Caco-2 (cell line): ENCODE results near the gene ZNF503. TPM values are rescaled to one million over a fixed set of nuclear protein-coding genes. Genes with fewer than 3 reads are reported as not detected.

Source experiments
- BruUV-seq: library from RNA; stranded (reverse); fragments of 400-500 nt; replicated peaks from 2 replicates; lab custom pipeline; 2021; lab: Mats Ljungman, UMichigan
- CTCF ChIA-PET: fragments of 300-600 bp; sonication (Branson Sonifier 250); formaldehyde crosslinking; loops from one replicate; lab custom pipeline; 2022; ENCODE audit warnings: antibody characterized with exemption; lab: Charles Lee
- POLR2A ChIA-PET: fragments of 300-600 bp; sonication (Branson Sonifier 250); formaldehyde crosslinking; loops from one replicate; lab custom pipeline; 2022; ENCODE audit warnings: antibody characterized with exemption; lab: Charles Lee
- DNase-seq, 2 experiments: peaks; one replicate each; pipeline versions ENCODE4 v3.0.0 to v3.0.0-alpha.2; 2020 to 2022
- H3K27me3 ChIP-seq: replicated peaks from 2 replicates; pipeline ENCODE4 v1.6.0; 2011; ENCODE audit warnings: low read length; ENCODE audit not compliant: control insufficient read depth, insufficient read depth
- H3K36me3 ChIP-seq: 2 replicates; pipeline ENCODE4 v1.5.1; 2011; ENCODE audit warnings: low read length; ENCODE audit not compliant: control insufficient read depth, insufficient read depth
- H3K4me1 ChIP-seq: fragments of 250-450 bp; sonication (Bioruptor Pico); 2 replicates; pipeline ENCODE4 v1.5.1; 2020; ENCODE audit warnings: mild to moderate bottlenecking
- H3K4me3 ChIP-seq: 2 replicates; pipeline ENCODE4 v1.5.1; 2011; ENCODE audit warnings: low read depth, mild to moderate bottlenecking, control low read depth, low read length
- H3K9me3 ChIP-seq: fragments of 250-450 bp; sonication (Bioruptor Pico); 2 replicates; pipeline ENCODE4 v1.5.1; 2020; ENCODE audit warnings: mild to moderate bottlenecking, moderate library complexity
- H3K27ac Mint-ChIP-seq: one replicate; pipeline ENCODE4 v1.8.0; 2022; ENCODE audit warnings: mixed read lengths; ENCODE audit not compliant: unreplicated experiment
- H3K27me3 Mint-ChIP-seq: one replicate; pipeline ENCODE4 v1.8.0; 2022; ENCODE audit warnings: mixed read lengths; ENCODE audit not compliant: insufficient read depth, unreplicated experiment
- H3K36me3 Mint-ChIP-seq: one replicate; pipeline ENCODE4 v1.8.0; 2022; ENCODE audit warnings: mild to moderate bottlenecking, mixed read lengths; ENCODE audit not compliant: insufficient read depth, unreplicated experiment
- H3K4me1 Mint-ChIP-seq: one replicate; pipeline ENCODE4 v1.8.0; 2022; ENCODE audit warnings: low read depth, mixed read lengths; ENCODE audit not compliant: unreplicated experiment
- H3K4me3 Mint-ChIP-seq: one replicate; pipeline ENCODE4 v1.8.0; 2022; ENCODE audit warnings: mild to moderate bottlenecking, moderate library complexity, mixed read lengths; ENCODE audit not compliant: unreplicated experiment
- H3K9me3 Mint-ChIP-seq: one replicate; pipeline ENCODE4 v1.8.0; 2022; ENCODE audit warnings: mixed read lengths; ENCODE audit not compliant: unreplicated experiment
- CTCF ChIP-seq, 2 experiments: fragments of 200-600 bp in 1 of 2; IDR thresholded peaks; 1 replicate in 1 of 2; 2 replicates in 1 of 2; pipeline versions ENCODE4 v1.5.1 to v1.8.0; 2011 to 2022; ENCODE audit warnings: antibody characterized with exemption in 1 of 2, control low read depth in 1 of 2, inconsistent platforms in 1 of 2, low read depth in 1 of 2, low read length in 1 of 2, mild to moderate bottlenecking in 1 of 2, moderate library complexity in 1 of 2; ENCODE audit not compliant: insufficient read depth in 1 of 2, severe bottlenecking in 1 of 2, unreplicated experiment in 1 of 2
- intact Hi-C: fragments of 100-400 bp; cut with micrococcal nuclease; formaldehyde crosslinking; loops from one replicate; pipeline ENCODE4 v1.10.0; 2022; ENCODE audit not compliant: unreplicated experiment
- total RNA-seq: library from RNA; stranded (reverse); gene quantifications from 2 replicates; pipeline ENCODE4 v1.2.3, GENCODE V29; 2022

Gene ZNF503
- total RNA-seq, 1 experiment from 2014 or later: 35.5 TPM

- intact Hi-C loops: no loop called here
- Mint-ChIP-seq H3K4me1 (peaks cover 7% of the 10 kb centered on the region), H3K36me3 (peaks cover 46% of the 10 kb centered on the region), H3K27ac (no peak overlapping the region), H3K9me3 (no peaks in the 10 kb centered on the region), H3K27me3 (no peaks in the 10 kb centered on the region), H3K4me3 (no peak overlapping the region)
- ChIA-PET POLR2A (no interaction called here), CTCF (no interaction called here)
- TF ChIP-seq CTCF (IDR thresholded peaks at IDR 0.05; ENCODE audit: insufficient read depth in 1 of 2, low read depth in 1 of 2, low read length in 1 of 2, severe bottlenecking in 1 of 2, unreplicated experiment in 1 of 2): no peak
- no TSS peak for BruUV-seq
- no peak for DNase-seq
- H3K36me3 ChIP-seq: peaks cover 1% of the 10 kb centered on the region; the same call in 1 of the 2 replicates
- no peaks in the 10 kb centered on the region for H3K4me1 ChIP-seq
- no peak overlapping the region for H3K4me3 ChIP-seq
- H3K27me3 ChIP-seq: no peaks in the 10 kb centered on the region
- no peaks in the 10 kb centered on the region for H3K9me3 ChIP-seq
Observed at GRCh38 chr10:75392744-75393143, 8.8 kb downstream of the ZNF503 start.

- H3K9me3 ChIP-seq: no peaks in the 10 kb centered on the region
- H3K27ac Mint-ChIP-seq: no peak overlapping the region
- DNase-seq: no peak
- H3K27me3 ChIP-seq: no peaks in the 10 kb centered on the region
- intact Hi-C loops: no loop called here
- H3K36me3 ChIP-seq: peaks cover 1% of the 10 kb centered on the region; the same call in 1 of the 2 replicates
- peaks cover 42% of the 10 kb centered on the region for H3K36me3 Mint-ChIP-seq
- ChIA-PET CTCF (no interaction called here), POLR2A (no interaction called here)
- no peaks in the 10 kb centered on the region for H3K9me3 Mint-ChIP-seq
- peaks cover 7% of the 10 kb centered on the region for H3K4me1 Mint-ChIP-seq
- TF ChIP-seq CTCF (IDR thresholded peaks at IDR 0.05; ENCODE audit: insufficient read depth in 1 of 2, low read depth in 1 of 2, low read length in 1 of 2, severe bottlenecking in 1 of 2, unreplicated experiment in 1 of 2): no peak
- no TSS peak for BruUV-seq
- H3K27me3 Mint-ChIP-seq: no peaks in the 10 kb centered on the region
- H3K4me1 ChIP-seq: no peaks in the 10 kb centered on the region
- no peak overlapping the region for H3K4me3 ChIP-seq
- no peak overlapping the region for H3K4me3 Mint-ChIP-seq
Observed at GRCh38 chr10:75392271-75392670, 9.3 kb downstream of the ZNF503 start.

- H3K36me3 ChIP-seq: peaks cover 1% of the 10 kb centered on the region; the same call in 1 of the 2 replicates
- H3K9me3 Mint-ChIP-seq: peaks cover 15% of the 10 kb centered on the region
- DNase-seq: no peak
- no TSS peak for BruUV-seq
- ChIA-PET POLR2A (no interaction called here), CTCF (no interaction called here)
- intact Hi-C loops: loop anchor here (2.0 kb wide), 1 partner anchor 23 kb away; no protein-coding TSS in a partner anchor
- H3K9me3 ChIP-seq: no peaks in the 10 kb centered on the region
- H3K4me1 Mint-ChIP-seq: peaks cover 5% of the 10 kb centered on the region
- H3K4me3 Mint-ChIP-seq: no peak overlapping the region
- no peaks in the 10 kb centered on the region for H3K27me3 Mint-ChIP-seq
- H3K36me3 Mint-ChIP-seq: peaks cover 23% of the 10 kb centered on the region
- no peak for TF ChIP-seq CTCF (IDR thresholded peaks at IDR 0.05; ENCODE audit: insufficient read depth in 1 of 2, low read depth in 1 of 2, low read length in 1 of 2, severe bottlenecking in 1 of 2, unreplicated experiment in 1 of 2)
- no peaks in the 10 kb centered on the region for H3K27me3 ChIP-seq
- H3K27ac Mint-ChIP-seq: no peak overlapping the region
- H3K4me1 ChIP-seq: no peaks in the 10 kb centered on the region
- no peak overlapping the region for H3K4me3 ChIP-seq
Observed at GRCh38 chr10:75390178-75390577, 11.4 kb downstream of the ZNF503 start.
